ENCODE results near the gene MCEE.

- no peak for TF ChIP-seq CTCF (conservative IDR thresholded peaks at IDR 0.05)
- TF ChIP-seq EZH2 (IDR thresholded peaks at IDR 0.05; ENCODE audit: low read depth), result no peak
These were observed 24.2 kb upstream of the MCEE start for GRCh38 chr2:71154279-71154678.
